Right hindlimb (tissue), 1 donor: ENCODE data around the gene PYY.
"Not testable (repeated sequence)": the region's sequence is repeated elsewhere in the genome, so short reads cannot be mapped to it uniquely, and the experiment has no call there.

Experiments
- DNase-seq: peaks from one replicate; pipeline ENCODE4 v3.0.0-alpha.2; 2018

PYY gene

DNA sequence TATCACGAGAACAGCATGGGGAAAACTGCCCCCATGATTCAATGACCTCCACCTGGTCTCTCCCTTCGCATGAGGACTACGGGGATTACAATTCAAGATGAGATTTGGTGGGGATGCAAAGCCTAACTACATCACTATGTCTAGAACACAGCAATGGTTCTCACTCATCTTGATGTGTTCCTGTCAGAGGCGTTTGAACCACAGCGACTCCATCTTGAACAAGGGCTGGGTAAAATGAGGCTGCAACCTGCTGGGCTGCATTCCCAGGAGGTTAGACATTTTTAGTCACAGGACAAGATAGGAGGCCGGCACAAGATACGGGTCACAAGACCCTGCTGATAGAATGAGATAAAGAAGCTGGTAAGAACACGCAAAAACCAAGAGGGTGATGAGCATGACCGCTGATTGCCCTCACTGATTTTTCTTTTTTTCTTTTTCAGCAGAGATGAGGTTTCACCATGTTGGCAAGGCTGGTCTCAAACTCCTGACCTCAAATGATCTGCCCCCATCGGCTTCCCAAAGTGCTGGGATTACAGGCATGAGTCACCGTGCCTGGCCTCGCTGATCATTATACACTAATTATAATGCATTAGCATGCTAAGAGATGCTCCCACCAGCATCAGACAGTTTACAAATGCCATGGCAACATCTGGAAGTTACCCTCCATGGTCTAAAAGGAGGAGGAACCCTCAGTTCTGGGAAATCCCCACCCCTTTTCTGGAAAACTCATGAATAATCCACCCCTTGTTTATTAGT lies 8.5 kb downstream of the PYY start:
- DNase-seq = no peak

- no peak for DNase-seq
These were observed 11.6 kb downstream of the PYY start, which contains the start of gene PPY for GRCh38 chr17:43942051-43942685. TSS of gene PPY (minus strand) at chr17:43942476. CDS start at chr17:43941654, 822 bp downstream.

- DNase-seq = no peak
These were observed 13.1 kb downstream of the PYY start for GRCh38 chr17:43940630-43941029.

GRCh38 chr17:43939886-43940285 lies 13.9 kb downstream of the PYY start:
- DNase-seq = no peak

- DNase-seq = not testable (repeated sequence)
These were observed 14.3 kb downstream of the PYY start for GRCh38 chr17:43939452-43939851.

DNA sequence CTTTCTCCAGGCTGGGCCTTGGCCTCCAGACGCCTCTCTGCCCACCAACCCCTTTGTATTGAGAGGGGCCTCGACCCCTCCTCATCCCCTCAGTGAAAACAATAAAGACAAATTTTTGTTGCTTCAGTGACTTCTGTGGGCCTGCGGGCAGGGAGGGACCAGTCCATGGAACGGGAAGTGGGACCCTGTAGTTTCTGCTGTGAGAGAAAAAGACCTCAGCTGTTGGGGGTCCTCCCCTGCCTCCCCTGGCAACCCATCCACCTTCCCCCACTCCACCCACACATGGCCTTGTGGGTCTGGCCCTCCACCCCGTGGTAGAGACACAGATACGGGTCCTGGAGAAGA lies 14.9 kb downstream of the PYY start:
- no peak for DNase-seq

- DNase-seq = no peak
These were observed 17.3 kb downstream of the PYY start for GRCh38 chr17:43936434-43936833.

GRCh38 chr17:43935926-43936261 lies 17.8 kb downstream of the PYY start:
- DNase-seq = no peak

DNA sequence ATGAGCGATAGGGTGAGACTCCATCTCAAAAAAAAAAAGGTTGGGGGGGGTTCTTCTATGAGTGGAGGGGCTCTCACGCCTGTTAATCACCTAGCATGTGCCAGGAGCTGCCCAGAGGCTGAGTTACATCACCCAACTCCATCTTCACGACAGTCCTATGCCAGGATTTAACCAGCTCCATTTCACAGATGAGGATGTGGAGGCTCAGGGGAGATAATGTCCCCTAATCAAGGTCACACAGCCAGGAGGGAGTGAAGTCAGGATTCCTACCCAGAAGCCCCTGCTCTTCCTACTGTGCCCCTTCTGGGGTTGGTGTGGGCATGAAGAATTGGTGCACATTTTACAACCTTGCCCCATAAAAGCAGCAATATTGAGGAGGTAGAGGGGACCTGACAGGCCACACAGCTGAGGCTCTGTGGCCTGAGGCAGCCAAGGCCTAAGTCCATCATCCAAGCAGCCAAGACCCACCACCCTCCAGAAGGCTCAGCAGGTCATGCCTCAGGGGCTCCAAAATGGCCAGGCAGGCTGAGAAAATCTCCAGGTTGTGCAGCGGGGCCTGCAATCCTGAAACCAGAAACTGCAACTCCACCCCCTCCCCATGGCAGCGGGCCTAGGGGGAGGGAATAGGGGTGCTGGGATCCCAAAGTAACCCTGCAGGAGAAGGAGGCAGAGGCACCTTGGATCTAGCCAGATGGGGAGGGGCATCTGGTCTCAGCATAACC lies 18.4 kb downstream of the PYY start:
- no peak for DNase-seq

GRCh38 chr17:43932923-43933322 lies 20.8 kb downstream of the PYY start:
- DNase-seq = no peak

DNA sequence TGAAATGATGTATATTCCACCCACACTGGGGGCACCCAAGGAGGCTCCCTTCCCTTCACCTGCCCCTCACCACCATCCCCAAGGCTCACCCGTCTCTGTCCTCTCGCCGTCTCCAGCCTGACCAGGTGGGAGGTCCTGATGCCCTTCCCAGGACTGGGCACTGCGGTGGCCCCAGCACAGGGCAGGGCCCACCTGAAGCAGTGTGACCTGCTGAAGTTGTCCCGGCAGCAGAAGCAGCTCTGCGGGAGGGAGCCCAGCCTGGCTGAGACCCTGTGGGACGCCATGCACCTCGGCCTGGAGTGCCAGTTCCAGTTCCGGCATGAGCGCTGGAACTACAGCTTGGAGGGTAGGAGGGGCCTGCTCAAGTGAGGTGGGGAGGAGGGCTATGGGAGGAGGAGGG lies 21.4 kb downstream of the PYY start:
- no peak for DNase-seq

DNA sequence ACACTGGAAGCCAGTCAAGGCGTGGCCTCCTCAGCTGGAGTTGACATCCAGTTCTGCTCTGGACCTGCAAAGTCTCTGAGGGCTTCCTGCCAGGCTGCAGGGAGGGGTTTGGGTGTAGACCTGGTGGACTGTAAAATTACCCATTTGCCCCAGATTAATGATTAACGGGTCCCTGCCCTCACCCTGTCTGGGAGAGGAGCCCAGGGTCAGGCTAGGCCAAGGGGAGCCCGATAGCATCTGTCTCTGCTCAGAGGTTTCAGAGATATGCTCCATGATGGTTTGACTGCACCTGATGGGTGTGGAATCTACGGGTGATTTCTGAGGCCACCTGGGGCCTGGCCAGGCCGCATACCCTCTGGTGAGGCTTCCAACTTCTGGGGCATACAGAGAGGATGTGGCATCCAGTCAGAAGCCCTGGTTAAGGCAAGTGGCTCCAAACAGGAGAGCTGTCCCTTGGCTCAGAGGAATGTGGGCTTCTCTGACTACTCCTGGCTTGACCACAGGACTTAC lies 22.6 kb downstream of the PYY start:
- no peak for DNase-seq

DNA sequence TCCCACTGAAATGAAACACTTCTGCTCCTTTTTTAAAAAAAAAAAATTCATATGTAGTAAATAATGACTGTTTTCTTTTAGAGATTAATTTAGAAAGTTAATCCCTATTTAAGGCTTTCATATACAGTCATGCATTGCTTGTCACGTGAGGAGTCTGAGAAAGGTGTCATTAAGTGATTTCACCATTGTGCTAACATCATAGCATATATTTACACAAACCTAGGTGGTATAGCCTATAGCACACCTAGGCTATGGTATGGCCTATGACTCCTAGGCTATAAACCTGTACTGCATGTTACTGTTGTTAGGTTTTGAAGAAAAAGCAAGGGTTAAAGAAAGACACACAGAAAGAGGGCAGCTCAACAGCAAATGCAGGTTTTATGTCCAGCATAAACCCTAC lies 25.1 kb downstream of the PYY start:
- DNase-seq = no peak

DNA sequence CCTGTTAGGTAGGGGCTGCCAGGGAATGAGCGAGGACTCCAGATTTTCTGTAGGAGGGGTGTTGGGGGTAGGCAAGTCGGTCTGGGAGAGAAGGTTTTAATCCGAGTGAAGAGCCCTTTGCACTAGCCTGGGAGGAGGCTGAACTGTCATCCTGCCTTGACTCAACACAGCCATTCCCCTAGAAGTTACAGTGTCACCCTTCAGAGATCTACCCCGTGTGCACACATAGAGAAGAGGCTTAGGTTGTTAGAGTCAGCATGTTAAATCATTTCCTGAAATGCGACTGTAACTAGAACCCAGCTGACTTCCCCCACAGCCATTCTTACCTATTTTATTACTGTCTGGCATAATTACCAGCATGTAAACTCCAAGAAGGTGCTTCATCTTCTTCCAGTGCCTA lies 25.8 kb downstream of the PYY start:
- not testable (repeated sequence) for DNase-seq

DNA sequence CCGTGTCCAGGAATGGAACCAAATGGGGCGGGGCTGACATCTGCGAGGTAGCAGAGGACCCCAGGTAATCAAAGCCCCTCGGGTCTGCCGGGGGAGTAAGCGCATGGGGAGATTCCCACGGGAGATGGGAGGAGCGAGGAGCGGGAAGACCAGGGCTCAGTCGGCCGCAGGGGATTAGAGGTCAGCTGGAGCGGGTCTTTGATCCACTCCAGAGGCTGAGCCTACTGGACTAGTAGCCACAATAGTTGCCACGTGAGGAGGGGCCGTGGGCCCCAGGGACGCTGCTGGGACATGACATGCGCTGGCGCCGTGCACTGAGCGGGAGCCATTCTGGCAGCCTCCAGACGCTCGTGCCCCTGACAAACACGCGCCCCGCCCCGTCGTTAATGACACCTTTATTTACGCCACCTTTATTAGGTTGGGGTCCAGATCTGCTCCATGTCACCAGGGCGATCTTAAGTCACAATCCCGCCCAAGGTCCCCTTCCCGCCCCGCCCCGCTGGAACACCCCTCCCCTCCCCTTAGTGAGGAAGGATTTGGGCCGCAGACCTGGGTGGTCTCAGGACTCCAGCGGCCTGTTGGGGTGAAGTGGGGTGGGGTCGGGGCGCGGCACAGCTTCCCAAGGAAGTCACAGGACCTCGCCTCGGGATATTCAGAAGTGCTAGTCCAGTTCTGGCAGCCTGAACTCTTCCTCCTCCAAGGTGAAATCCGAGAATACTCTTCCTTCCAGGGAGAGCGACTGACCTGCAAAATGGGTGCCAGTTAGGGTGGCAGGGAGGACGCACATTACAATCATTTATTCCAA lies 26.5 kb downstream of the PYY start:
- DNase-seq = no peak

GRCh38 chr17:43924558-43924957 lies 29.2 kb downstream of the PYY start:
- DNase-seq = no peak

- no peak for DNase-seq
These were observed 33.1 kb downstream of the PYY start for GRCh38 chr17:43920500-43921095.

DNA sequence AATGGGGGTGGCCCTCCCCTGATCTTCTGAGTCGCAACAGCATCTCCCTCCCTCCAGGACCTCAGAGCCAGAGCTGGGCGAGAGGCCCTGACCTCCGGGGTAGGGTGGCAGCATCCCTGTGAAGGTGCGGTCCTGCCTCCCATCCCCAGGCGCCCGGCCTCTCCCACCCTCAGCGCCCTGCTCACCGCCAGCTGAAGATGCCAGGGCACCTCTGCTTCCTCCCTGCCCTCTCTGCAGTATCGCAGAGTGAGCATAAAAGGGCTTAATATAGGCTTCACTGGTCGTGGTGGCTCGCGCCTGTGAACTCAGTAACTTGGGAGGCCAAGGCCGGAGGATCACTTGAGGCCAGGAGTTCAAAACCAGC lies 35.7 kb downstream of the PYY start:
- no peak for DNase-seq

DNA sequence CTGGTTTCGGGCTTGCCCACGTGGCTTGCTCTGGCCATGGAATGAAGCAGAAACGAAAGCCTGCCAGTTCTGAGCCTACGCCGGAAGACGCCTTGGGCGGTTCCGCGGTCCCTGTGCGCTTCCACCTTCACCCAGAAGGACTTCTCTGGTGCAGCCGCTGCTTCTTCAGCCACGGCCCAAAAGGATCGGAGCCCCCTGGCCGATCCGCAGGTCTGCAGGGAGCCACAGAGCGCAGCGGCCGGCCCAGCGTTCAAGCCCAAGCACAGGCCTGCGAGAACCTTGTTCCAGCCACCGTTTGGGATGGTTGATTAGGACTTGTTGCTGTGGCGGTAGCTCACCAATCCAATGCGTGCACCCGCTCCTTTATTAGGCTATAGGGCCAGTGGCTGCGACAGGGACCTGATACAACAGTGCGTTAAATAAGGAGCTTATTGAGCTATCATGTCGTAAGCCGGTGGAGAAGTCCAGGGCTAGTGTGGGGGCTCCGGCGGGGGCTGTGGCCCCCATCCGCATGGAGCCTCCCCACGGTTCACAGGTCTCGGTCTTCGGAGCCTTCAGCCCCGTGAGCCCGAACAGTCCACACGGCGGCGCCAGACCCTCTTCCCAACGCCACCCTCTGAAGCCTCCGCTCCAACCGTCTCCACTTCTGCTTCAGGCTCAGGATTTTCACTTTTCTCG lies 36.3 kb downstream of the PYY start:
- no peak for DNase-seq

DNA sequence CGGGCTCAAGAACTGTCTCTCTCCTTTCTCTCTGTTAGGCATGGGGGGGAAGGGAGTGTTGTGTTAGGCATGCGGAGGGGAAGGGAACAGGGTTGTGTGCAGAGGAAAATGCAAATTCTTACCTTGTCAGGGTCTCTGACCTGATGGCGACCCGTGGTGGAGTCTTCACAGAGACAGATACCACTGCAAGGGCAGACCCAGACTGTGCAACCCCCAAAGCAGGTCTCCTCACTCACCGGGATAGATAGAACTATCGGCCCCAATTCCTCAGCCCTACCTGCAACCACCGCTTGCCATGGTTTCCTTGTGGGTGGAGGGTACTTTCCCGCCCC lies 36.8 kb downstream of the PYY start:
- DNase-seq = no peak

- no peak for DNase-seq
These were observed 37.4 kb downstream of the PYY start for GRCh38 chr17:43916385-43916784.

DNA sequence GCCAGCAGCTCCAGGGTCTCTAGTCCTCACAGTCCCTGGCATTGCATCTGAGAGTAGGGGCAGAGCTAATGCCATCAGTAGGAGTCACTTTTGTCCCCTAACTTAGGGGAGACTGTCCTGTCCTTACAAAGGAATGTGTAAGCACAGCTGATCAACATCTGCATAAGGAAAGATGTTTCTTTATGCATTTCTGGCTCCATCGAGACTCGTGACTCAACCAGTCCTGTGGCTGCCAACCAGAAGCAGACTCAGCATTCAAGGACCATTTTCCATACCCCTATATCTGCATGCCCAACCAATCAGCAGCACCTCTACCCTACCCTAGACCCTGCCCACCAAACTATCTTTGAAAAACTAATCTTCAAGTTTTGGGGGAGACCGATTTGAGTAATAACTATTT lies 38.2 kb downstream of the PYY start:
- DNase-seq = no peak
